CD4-positive, alpha-beta T cell treated with Interleukin-17A for 1 hour (primary cell): ENCODE data around the gene TNPO2.
"Not testable (repeated sequence)": the region's sequence is repeated elsewhere in the genome, so short reads cannot be mapped to it uniquely, and the experiment has no call there.

Source experiments
- DNase-seq: peaks from one replicate; pipeline ENCODE4 v3.0.0-alpha.2; 2020

The TNPO2 gene

GRCh38 chr19:12705169-12705568 is 18.6 kb downstream of the TNPO2 start:
- no peak for DNase-seq

- peak; percentile 11 for DNase-seq
Measured at GRCh38 chr19:12703046-12703445, 20.7 kb downstream of the TNPO2 start.

GRCh38 chr19:12701596-12702282 is 22.0 kb downstream of the TNPO2 start:
- DNase-seq, result no peak

- no peak for DNase-seq
Measured at GRCh38 chr19:12698138-12698537, 25.6 kb downstream of the TNPO2 start.

GRCh38 chr19:12697425-12697824 is 26.3 kb downstream of the TNPO2 start:
- DNase-seq, result not testable (repeated sequence)

GRCh38 chr19:12696366-12697335 is 27.1 kb downstream of the TNPO2 start, which contains the start of gene FBXW9:
Gene FBXW9, minus strand, starts transcription at chr19:12696631. Its CDS starts 50 bp downstream, at chr19:12696581.
- DNase-seq, result peak; percentile 97

GRCh38 chr19:12695997-12696365 is 27.8 kb downstream of the TNPO2 start:
- no peak for DNase-seq

- no peak for DNase-seq
Measured at GRCh38 chr19:12695514-12695913, 28.2 kb downstream of the TNPO2 start.

- DNase-seq, result no peak
Measured at GRCh38 chr19:12695096-12695495, 28.6 kb downstream of the TNPO2 start.

GRCh38 chr19:12694641-12695040 is 29.1 kb downstream of the TNPO2 start:
- DNase-seq, result no peak

- DNase-seq, result no peak
Measured at GRCh38 chr19:12692960-12693359, 30.8 kb downstream of the TNPO2 start.

- DNase-seq, result no peak
Measured at GRCh38 chr19:12689581-12690216, 34.0 kb downstream of the TNPO2 start.

GRCh38 chr19:12689012-12689411 is 34.7 kb downstream of the TNPO2 start:
- DNase-seq, result no peak

- no peak for DNase-seq
Measured at GRCh38 chr19:12687496-12688196, 36.1 kb downstream of the TNPO2 start, which contains the start of gene GNG14. Gene GNG14, plus strand, starts transcription at chr19:12687998. Its CDS starts 51 bp downstream, at chr19:12688049.

GRCh38 chr19:12685831-12686230 is 37.9 kb downstream of the TNPO2 start:
- no peak for DNase-seq

GRCh38 chr19:12681074-12681987 is 42.4 kb downstream of the TNPO2 start, which contains the start of gene DHPS:
Gene DHPS, minus strand, starts transcription at chr19:12681880. Its CDS starts 114 bp downstream, at chr19:12681766.
- peak; percentile 96 for DNase-seq

GRCh38 chr19:12680034-12680433 is 43.7 kb downstream of the TNPO2 start:
- no peak for DNase-seq

- not testable (repeated sequence) for DNase-seq
Measured at GRCh38 chr19:12678039-12678438, 45.7 kb downstream of the TNPO2 start.

- DNase-seq, result no peak
Measured at GRCh38 chr19:12676928-12677327, 46.8 kb downstream of the TNPO2 start.

GRCh38 chr19:12676384-12676792 is 47.3 kb downstream of the TNPO2 start:
- peak; percentile 85 for DNase-seq

GRCh38 chr19:12675940-12676339 is 47.8 kb downstream of the TNPO2 start:
- no peak for DNase-seq
